Stimulated activated naive B cell treated with anti-CD40 and anti-IgM and Interleukin-4, amounts not matched to agents 10 μg/mL and 1 μg/mL and 100 μg/mL, for 72 hours (primary cell): ENCODE results near the gene FOXP1.
"Not testable (repeated sequence)": the region's sequence is repeated elsewhere in the genome, so short reads cannot be mapped to it uniquely, and the experiment has no call there.

Experiments
- ATAC-seq, 2 donors: fragments of 150-1000 bp; cut with Tn5 transposase; replicated peaks; 2 replicates each; pipeline ENCODE4 v1.10.0; 2021; ENCODE audit warnings: moderate library complexity in 1 of 2
- DNase-seq: peaks from one replicate; pipeline ENCODE4 v3.0.0; 2021
- H3K27ac Mint-ChIP-seq: one replicate; pipeline ENCODE4 v1.8.0; 2022; ENCODE audit warnings: mild to moderate bottlenecking, mixed read lengths
- H3K27me3 Mint-ChIP-seq, 2 donors: one replicate each; pipeline ENCODE4 v1.8.0; 2022; ENCODE audit warnings: mixed read lengths in 2 of 2
- H3K36me3 Mint-ChIP-seq, 2 donors: one replicate each; pipeline ENCODE4 v1.8.0; 2022; ENCODE audit warnings: mixed read lengths in 2 of 2, mild to moderate bottlenecking in 1 of 2
- H3K4me1 Mint-ChIP-seq, 2 donors: one replicate each; pipeline ENCODE4 v1.8.0; 2022; ENCODE audit warnings: mixed read lengths in 2 of 2, mild to moderate bottlenecking in 1 of 2
- H3K4me3 Mint-ChIP-seq, 2 donors: one replicate each; pipeline ENCODE4 v1.8.0; 2022; ENCODE audit warnings: mild to moderate bottlenecking in 2 of 2, mixed read lengths in 2 of 2, moderate library complexity in 1 of 2
- H3K9me3 Mint-ChIP-seq, 2 donors: one replicate each; pipeline ENCODE4 v1.8.0; 2022; ENCODE audit warnings: mixed read lengths in 2 of 2, mild to moderate bottlenecking in 1 of 2

Gene FOXP1

GRCh38 chr3:71442652-71443042 is 140.9 kb downstream of the FOXP1 start:
- H3K4me1 Mint-ChIP-seq = peaks cover 66 to 94% of the 10 kb centered on the region in 2 donors
- DNase-seq (no peak), ATAC-seq (no peak)
- H3K4me3 Mint-ChIP-seq = peak overlapping the region; percentile 78 to 80
- peaks cover 9 to 19% of the 10 kb centered on the region in 2 donors for H3K36me3 Mint-ChIP-seq
- no peaks in the 10 kb centered on the region for H3K27me3 Mint-ChIP-seq
- peaks cover 0 to 2% of the 10 kb centered on the region in 2 donors for H3K9me3 Mint-ChIP-seq
- peak overlapping the region; percentile 97 for H3K27ac Mint-ChIP-seq

- peaks cover 68 to 94% of the 10 kb centered on the region in 2 donors for H3K4me1 Mint-ChIP-seq
- no peak for DNase-seq
- H3K9me3 Mint-ChIP-seq = peaks cover 0 to 2% of the 10 kb centered on the region in 2 donors
- peak; percentile 24 to 42 for ATAC-seq
- H3K27ac Mint-ChIP-seq = peak overlapping the region; percentile 92
- no peaks in the 10 kb centered on the region for H3K27me3 Mint-ChIP-seq
- peaks cover 14 to 23% of the 10 kb centered on the region in 2 donors for H3K36me3 Mint-ChIP-seq
- peak overlapping the region; percentile 78 to 80 for H3K4me3 Mint-ChIP-seq
Observed at GRCh38 chr3:71441925-71442651, 141.4 kb downstream of the FOXP1 start.

- H3K27ac Mint-ChIP-seq = peak overlapping the region; percentile 92
- DNase-seq = no peak
- peak overlapping the region; percentile 78 to 80 for H3K4me3 Mint-ChIP-seq
- H3K36me3 Mint-ChIP-seq = peaks cover 17 to 25% of the 10 kb centered on the region in 2 donors
- H3K9me3 Mint-ChIP-seq = peaks cover 0 to 2% of the 10 kb centered on the region in 2 donors
- no peak for ATAC-seq
- H3K4me1 Mint-ChIP-seq = peaks cover 64 to 91% of the 10 kb centered on the region in 2 donors
- H3K27me3 Mint-ChIP-seq = no peaks in the 10 kb centered on the region
Observed at GRCh38 chr3:71441217-71441924, 142.2 kb downstream of the FOXP1 start.

- Mint-ChIP-seq H3K27ac (peak overlapping the region; percentile 31), H3K4me3 (no peak overlapping the region), H3K4me1 (peaks cover 58 to 88% of the 10 kb centered on the region in 2 donors), H3K36me3 (peaks cover 13 to 22% of the 10 kb centered on the region in 2 donors), H3K27me3 (no peaks in the 10 kb centered on the region), H3K9me3 (no peaks in the 10 kb centered on the region)
- ATAC-seq = no peak
- DNase-seq = no peak
Observed at GRCh38 chr3:71438904-71439303, 144.6 kb downstream of the FOXP1 start.

GRCh38 chr3:71438071-71438685 is 145.3 kb downstream of the FOXP1 start:
- no peak overlapping the region for H3K4me3 Mint-ChIP-seq
- ATAC-seq (no peak), DNase-seq (no peak)
- peaks cover 13 to 20% of the 10 kb centered on the region in 2 donors for H3K36me3 Mint-ChIP-seq
- peaks cover 59 to 88% of the 10 kb centered on the region in 2 donors for H3K4me1 Mint-ChIP-seq
- H3K9me3 Mint-ChIP-seq = no peaks in the 10 kb centered on the region
- H3K27me3 Mint-ChIP-seq = no peaks in the 10 kb centered on the region
- peak overlapping the region; percentile 31 for H3K27ac Mint-ChIP-seq

- peak overlapping the region; percentile 37 for H3K27ac Mint-ChIP-seq
- no peak overlapping the region for H3K4me3 Mint-ChIP-seq
Observed at GRCh38 chr3:71436337-71436736, 147.2 kb downstream of the FOXP1 start.

GRCh38 chr3:71435836-71436235 is 147.7 kb downstream of the FOXP1 start:
- H3K9me3 Mint-ChIP-seq, H3K27me3 Mint-ChIP-seq, ATAC-seq, H3K4me3 Mint-ChIP-seq, DNase-seq: not testable (repeated sequence)
- Mint-ChIP-seq H3K4me1 (peaks cover 58 to 84% of the 10 kb centered on the region in 2 donors), H3K36me3 (peaks cover 15 to 20% of the 10 kb centered on the region in 2 donors), H3K27ac (peak overlapping the region; percentile 37)

More at GRCh38 chr3:71436337-71436736, 147.2 kb downstream of the FOXP1 start:
- no peaks in the 10 kb centered on the region for H3K27me3 Mint-ChIP-seq
- DNase-seq (no peak), ATAC-seq (no peak)
- H3K36me3 Mint-ChIP-seq = peaks cover 15 to 20% of the 10 kb centered on the region in 2 donors
- peaks cover 58 to 84% of the 10 kb centered on the region in 2 donors for H3K4me1 Mint-ChIP-seq
- no peaks in the 10 kb centered on the region for H3K9me3 Mint-ChIP-seq

GRCh38 chr3:71433631-71434030 is 149.9 kb downstream of the FOXP1 start:
- DNase-seq = no peak
- H3K27me3 Mint-ChIP-seq = no peaks in the 10 kb centered on the region
- no peak overlapping the region for H3K4me3 Mint-ChIP-seq
- H3K9me3 Mint-ChIP-seq = no peaks in the 10 kb centered on the region
- H3K27ac Mint-ChIP-seq = peak overlapping the region; percentile 82
- no peak for ATAC-seq
- peaks cover 15 to 19% of the 10 kb centered on the region in 2 donors for H3K36me3 Mint-ChIP-seq
- peaks cover 53 to 84% of the 10 kb centered on the region in 2 donors for H3K4me1 Mint-ChIP-seq

- no peak for DNase-seq
- H3K9me3 Mint-ChIP-seq = no peaks in the 10 kb centered on the region
- no peak for ATAC-seq
- no peak overlapping the region for H3K4me3 Mint-ChIP-seq
- peaks cover 56 to 86% of the 10 kb centered on the region in 2 donors for H3K4me1 Mint-ChIP-seq
- H3K27me3 Mint-ChIP-seq = no peaks in the 10 kb centered on the region
- H3K27ac Mint-ChIP-seq = peak overlapping the region; percentile 77
- peaks cover 9 to 15% of the 10 kb centered on the region in 2 donors for H3K36me3 Mint-ChIP-seq
Observed at GRCh38 chr3:71432044-71432975, 151.2 kb downstream of the FOXP1 start.

- Mint-ChIP-seq H3K9me3 (no peaks in the 10 kb centered on the region), H3K36me3 (peaks cover 4 to 15% of the 10 kb centered on the region in 2 donors), H3K4me3 (no peak overlapping the region), H3K27me3 (no peaks in the 10 kb centered on the region), H3K27ac (peak overlapping the region; percentile 52), H3K4me1 (peaks cover 63 to 86% of the 10 kb centered on the region in 2 donors)
- DNase-seq (no peak), ATAC-seq (peak; percentile 45 to 56)
Observed at GRCh38 chr3:71430941-71431552, 152.5 kb downstream of the FOXP1 start.

- H3K4me1 Mint-ChIP-seq = peaks cover 63 to 93% of the 10 kb centered on the region in 2 donors
- ATAC-seq (peak; percentile 33 to 46), DNase-seq (no peak)
- peaks cover 5 to 21% of the 10 kb centered on the region in 2 donors for H3K36me3 Mint-ChIP-seq
- peak overlapping the region; percentile 75 to 76 for H3K4me3 Mint-ChIP-seq
- peak overlapping the region; percentile 86 for H3K27ac Mint-ChIP-seq
- no peaks in the 10 kb centered on the region for H3K27me3 Mint-ChIP-seq
- no peaks in the 10 kb centered on the region for H3K9me3 Mint-ChIP-seq
Observed at GRCh38 chr3:71429597-71429988, 153.9 kb downstream of the FOXP1 start.

- Mint-ChIP-seq H3K27ac (peak overlapping the region; percentile 92), H3K4me1 (peaks cover 58 to 93% of the 10 kb centered on the region in 2 donors), H3K36me3 (peaks cover 7 to 23% of the 10 kb centered on the region in 2 donors), H3K9me3 (no peaks in the 10 kb centered on the region), H3K4me3 (peak overlapping the region; percentile 75 to 76), H3K27me3 (no peaks in the 10 kb centered on the region)
- ATAC-seq (peak; percentile 67 to 76), DNase-seq (no peak)
Observed at GRCh38 chr3:71428841-71429596, 154.5 kb downstream of the FOXP1 start.
